Measurements from ENCODE around the gene FOXP1.

Gene FOXP1

DNA sequence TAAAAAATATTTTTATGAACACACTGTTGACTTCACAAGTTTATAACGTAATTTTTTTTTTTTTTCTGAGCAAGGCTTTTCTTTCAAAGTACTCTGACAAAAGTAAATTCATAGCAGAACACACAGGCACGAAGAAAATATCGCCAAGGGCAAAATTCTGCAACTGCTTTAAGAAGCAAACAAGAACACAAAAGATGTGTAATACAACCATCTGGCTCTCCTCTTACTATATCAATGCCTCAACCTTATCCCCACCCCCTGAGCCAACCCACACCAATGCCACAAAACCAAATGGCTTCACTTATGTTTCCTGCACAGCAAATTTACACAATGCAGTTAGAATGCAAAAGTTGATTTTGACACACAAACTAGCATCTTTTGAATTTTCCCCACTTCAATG lies 274.2 kb downstream of the FOXP1 start:
- DNase-seq (ENCODE audit: low read depth): peak; percentile 76
- TF ChIP-seq, protein P1, sequence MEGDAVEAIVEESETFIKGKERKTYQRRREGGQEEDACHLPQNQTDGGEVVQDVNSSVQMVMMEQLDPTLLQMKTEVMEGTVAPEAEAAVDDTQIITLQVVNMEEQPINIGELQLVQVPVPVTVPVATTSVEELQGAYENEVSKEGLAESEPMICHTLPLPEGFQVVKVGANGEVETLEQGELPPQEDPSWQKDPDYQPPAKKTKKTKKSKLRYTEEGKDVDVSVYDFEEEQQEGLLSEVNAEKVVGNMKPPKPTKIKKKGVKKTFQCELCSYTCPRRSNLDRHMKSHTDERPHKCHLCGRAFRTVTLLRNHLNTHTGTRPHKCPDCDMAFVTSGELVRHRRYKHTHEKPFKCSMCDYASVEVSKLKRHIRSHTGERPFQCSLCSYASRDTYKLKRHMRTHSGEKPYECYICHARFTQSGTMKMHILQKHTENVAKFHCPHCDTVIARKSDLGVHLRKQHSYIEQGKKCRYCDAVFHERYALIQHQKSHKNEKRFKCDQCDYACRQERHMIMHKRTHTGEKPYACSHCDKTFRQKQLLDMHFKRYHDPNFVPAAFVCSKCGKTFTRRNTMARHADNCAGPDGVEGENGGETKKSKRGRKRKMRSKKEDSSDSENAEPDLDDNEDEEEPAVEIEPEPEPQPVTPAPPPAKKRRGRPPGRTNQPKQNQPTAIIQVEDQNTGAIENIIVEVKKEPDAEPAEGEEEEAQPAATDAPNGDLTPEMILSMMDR (IDR thresholded peaks at IDR 0.05; ENCODE audit: insufficient read depth, low read depth, low read length, missing control alignments): no peak
- no peak overlapping the region for H3K4me3 ChIP-seq (ENCODE audit: low read length)

DNA sequence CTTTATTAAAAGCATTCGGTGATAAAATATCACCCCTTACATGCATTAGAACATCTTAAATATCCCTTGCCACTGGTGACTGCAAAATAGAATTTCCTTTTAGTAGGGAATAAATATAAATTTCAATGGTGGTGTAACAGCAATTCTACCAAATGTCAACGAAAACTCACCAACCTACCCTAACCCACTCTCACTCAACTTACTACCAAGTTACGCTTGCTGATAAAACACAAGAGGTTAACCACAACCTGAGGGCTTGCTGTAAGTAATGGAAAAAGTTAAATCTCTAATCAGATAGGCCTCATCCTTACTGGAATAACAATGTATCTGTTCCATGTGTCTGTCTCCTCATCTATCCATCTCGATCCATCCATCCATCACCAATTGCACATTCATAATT lies 274.7 kb downstream of the FOXP1 start:
- TF ChIP-seq, protein P1 (IDR thresholded peaks at IDR 0.05; ENCODE audit: insufficient read depth, low read depth, low read length, missing control alignments): no peak
- H3K4me3 ChIP-seq (ENCODE audit: low read length): no peak overlapping the region
- no peak for DNase-seq (ENCODE audit: low read depth)

DNA sequence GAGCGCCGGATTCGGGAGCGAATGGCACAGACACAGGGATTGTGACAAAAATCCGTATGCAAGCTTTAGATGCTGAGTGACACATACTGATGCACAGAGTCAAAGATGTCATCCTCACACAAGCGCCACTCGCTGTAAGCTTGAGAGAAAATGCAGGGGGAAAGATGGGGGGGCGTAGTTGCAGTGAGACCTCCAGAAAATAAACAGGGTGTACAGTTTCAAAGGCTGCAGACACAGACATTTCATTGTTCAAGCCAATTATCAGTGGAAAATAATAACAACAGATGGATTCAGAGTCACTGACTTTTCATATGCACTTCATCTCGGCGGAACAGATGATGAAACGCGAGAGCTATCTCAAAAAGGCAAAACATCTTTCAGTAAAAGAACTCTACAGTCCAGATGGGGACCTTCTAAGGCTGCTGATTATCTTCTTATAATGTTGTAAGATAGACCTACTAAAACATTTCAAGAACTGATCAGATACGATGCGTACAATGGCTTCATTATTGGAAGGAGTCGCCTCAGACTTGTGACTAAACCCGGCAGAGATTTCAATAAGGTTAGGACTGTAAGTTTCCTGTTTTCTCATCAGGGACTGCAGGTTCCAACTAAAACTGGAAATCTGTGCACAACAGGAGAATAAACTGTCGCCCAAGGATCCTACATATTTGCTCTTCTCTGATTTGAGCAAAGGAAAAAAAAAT lies 275.4 kb downstream of the FOXP1 start:
- TF ChIP-seq, protein P1 (IDR thresholded peaks at IDR 0.05; ENCODE audit: insufficient read depth, low read depth, low read length, missing control alignments): no peak
- DNase-seq (ENCODE audit: low read depth): no peak
- H3K4me3 ChIP-seq (ENCODE audit: low read length): no peak overlapping the region

DNA sequence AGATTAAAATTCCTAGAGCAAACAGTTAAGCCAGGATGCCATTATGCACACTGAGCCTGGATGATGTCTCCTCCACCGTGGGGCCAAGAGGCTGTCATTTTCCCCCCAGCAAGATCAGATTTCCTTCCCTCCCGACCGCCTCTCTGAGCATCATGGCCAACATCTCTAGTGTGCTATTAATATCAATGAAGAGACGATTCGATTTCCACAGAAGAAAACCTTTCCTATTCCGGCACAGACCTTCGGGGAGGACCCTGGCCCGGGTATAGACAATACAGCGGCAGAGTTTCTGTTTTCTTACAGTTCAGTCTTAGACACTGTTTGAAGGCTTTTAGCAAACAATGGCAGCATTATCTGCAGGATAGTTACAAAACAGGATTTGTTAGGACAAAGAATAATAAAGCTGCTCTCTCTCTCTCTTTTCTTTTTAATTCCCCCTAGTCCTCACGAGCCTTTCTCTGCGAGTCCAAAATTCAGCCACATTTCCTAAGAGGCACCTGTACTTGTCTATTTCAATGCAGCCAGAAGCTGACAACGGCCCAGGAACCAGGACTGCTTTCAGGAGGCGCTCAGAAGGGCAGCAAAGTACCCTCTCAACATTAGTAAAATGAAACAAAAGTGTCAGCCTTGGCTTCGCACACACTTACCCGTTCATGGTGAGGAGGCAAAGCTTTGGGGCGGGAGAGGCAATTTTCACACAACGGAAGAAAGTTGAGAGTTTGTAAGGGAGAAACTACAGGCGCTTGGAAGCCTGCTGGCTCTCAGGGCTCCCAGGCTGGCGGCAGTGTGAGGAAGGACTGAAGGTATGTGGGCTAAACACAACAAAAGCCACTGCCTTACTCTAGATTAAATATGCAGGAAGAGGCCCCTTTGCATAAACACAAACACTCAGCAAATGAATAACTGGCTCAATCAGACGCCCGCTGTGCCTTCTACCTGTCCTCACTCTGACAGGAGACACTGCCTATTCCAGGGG lies 278.0 kb downstream of the FOXP1 start:
- peak; percentile 36 for DNase-seq (ENCODE audit: low read depth)

DNA sequence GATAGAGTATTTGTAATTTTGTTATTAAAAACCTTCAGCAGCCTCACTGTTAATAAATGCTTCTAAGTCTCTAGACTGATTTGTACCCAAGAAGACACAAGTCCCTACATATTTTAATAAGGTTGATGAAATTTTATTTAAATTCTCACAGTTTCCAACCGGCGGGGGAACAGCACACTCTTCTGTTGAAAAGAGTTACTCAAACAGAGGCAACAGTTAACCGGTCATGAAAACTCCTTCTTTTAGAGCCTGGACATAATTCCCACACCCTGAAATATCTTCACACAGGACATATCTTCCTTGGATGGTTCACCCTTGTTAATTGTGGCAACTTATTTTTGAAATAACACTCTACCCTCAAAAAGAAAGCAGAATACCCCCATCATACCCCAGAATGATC lies 278.8 kb downstream of the FOXP1 start:
- no peak overlapping the region for H3K4me3 ChIP-seq (ENCODE audit: low read length)
- TF ChIP-seq, protein P1 (IDR thresholded peaks at IDR 0.05; ENCODE audit: insufficient read depth, low read depth, low read length, missing control alignments): peak; percentile 27
- DNase-seq (ENCODE audit: low read depth): peak; percentile 28

More for the DNA sequence above, 278.0 kb downstream of the FOXP1 start:
- peak overlapping the region; percentile 14 for H3K4me3 ChIP-seq (ENCODE audit: low read length)
- TF ChIP-seq, protein P1 (IDR thresholded peaks at IDR 0.05; ENCODE audit: insufficient read depth, low read depth, low read length, missing control alignments): no peak

DNA sequence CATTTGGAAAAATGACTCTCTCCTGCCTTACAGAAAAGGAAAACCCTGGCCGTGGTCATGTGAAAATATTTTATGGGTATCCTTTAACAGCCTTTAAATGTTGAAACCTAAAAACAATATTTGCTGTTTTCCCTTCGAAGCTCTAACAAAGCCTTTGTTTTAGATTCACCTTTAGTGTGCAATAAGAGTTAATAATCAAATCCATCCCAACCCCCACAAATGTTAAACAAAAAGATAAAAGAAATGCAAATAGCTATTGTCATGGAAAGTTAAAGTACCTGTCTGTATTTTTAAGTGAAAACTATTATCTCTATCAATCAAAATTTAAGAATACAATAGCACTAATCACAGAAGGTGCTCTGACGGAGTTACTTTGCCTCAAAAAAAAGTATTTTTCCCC lies 279.3 kb downstream of the FOXP1 start:
- no peak overlapping the region for H3K4me3 ChIP-seq (ENCODE audit: low read length)
- DNase-seq (ENCODE audit: low read depth): no peak
- TF ChIP-seq, protein P1 (IDR thresholded peaks at IDR 0.05; ENCODE audit: insufficient read depth, low read depth, low read length, missing control alignments): no peak

Data from epithelial cell of esophagus (primary cell).